ENCODE results near the gene GLIS1. TPM values are rescaled to one million over a fixed set of nuclear protein-coding genes. Genes with fewer than 3 reads are reported as not detected.

The GLIS1 gene
- total and polyA plus RNA-seq, 10 of the 15 experiments (the other 5 are each of a cell fraction or from before 2014, with no cell fraction given) = not detected

DNA sequence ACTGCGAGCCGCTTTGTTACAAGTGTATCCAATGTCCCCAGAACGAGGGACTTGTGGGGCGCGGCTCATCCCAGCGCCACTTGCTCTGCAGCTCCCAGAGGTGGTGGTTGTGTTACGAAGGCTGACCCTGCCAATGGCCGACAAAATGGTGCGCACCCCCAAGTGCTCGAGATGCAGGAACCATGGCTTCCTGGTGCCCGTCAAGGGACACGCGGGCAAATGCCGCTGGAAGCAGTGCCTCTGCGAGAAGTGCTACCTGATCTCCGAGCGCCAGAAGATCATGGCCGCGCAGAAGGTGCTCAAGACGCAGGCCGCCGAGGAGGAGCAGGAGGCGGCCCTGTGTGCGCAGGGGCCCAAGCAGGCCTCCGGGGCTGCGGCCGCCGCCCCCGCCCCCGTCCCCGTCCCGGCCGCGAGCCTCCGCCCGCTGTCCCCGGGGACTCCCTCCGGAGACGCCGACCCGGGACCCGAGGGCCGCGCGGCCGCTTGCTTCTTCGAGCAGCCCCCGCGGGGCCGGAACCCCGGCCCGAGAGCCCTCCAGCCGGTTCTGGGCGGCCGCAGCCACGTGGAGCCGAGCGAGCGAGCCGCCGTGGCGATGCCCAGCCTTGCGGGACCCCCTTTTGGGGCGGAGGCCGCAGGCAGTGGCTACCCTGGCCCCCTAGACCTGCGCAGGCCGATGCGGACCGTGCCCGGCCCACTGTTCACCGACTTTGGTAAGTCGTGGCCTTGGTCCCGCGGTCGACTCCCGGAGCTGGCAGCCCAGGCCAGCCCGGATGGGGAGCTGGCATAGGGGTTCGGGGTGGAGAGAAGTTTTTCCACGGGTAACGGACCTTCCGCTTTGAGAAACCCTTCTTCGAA lies 279.4 kb downstream of the GLIS1 start, which contains the start of gene DMRTB1:
DMRTB1 (plus strand) TSS at position 79 of the 855 bp plus-strand sequence; CDS start at position 134, 55 bp downstream.
- Histone ChIP-seq H3K4me1 (ENCODE audit: control insufficient read depth, insufficient read depth, low read length) (no peaks in the 10 kb centered on the region), H3K4me3 (no peak within 1 kb of the TSS), H3K27ac (ENCODE audit: control insufficient read depth, insufficient read depth) (no peak within 1 kb of the TSS), H2AFZ (ENCODE audit: control insufficient read depth, low read depth, low read length) (no peak within 1 kb of the TSS), H3K27me3 (replicated peaks in 1 of 2; ENCODE audit: control insufficient read depth in 2 of 2, insufficient read depth in 2 of 2, low read length in 1 of 2) (no peaks in the 10 kb centered on the region), H3K36me3 (ENCODE audit: control insufficient read depth in 2 of 2, insufficient read depth in 2 of 2, low read length in 1 of 2) (no peaks in the 10 kb centered on the region), H3K9me3 (replicated peaks; ENCODE audit: control insufficient read depth, insufficient read depth, low read length) (no peaks in the 10 kb centered on the region), H3K4me2 (ENCODE audit: control insufficient read depth, insufficient read depth) (no peak within 1 kb of the TSS), H3K79me2 (ENCODE audit: control insufficient read depth, insufficient read depth, low read length) (no peaks in the 10 kb centered on the region), H3K9ac (ENCODE audit: control insufficient read depth, insufficient read depth, low read length) (no peak within 1 kb of the TSS), H4K20me1 (ENCODE audit: control insufficient read depth, insufficient read depth) (no peaks in the 10 kb centered on the region)
- BruUV-seq (replicated peaks) = no TSS peak
- ChIA-PET SMC1A (ENCODE audit: uncharacterized antibody, unreplicated experiment) (no interaction called here), POLR2A (no interaction called here), CTCF (interaction anchor here (1.1 kb wide), 1 partner anchor 10 kb away, joined by 3 read pairs; no protein-coding TSS in a partner anchor), RAD21 (ENCODE audit: unreplicated experiment) (no interaction called here)
- WGBS (ENCODE audit: insufficient coverage, insufficient replicate concordance, low lambda C conversion rate, missing lambda C conversion rate) = 84% methylated on average over 53 of the region's 82 CpGs
- TF ChIP-seq STAT3 (IDR thresholded peaks at IDR 0.05; ENCODE audit: low read depth, low read length) = no peak
- TF ChIP-seq, protein P1, sequence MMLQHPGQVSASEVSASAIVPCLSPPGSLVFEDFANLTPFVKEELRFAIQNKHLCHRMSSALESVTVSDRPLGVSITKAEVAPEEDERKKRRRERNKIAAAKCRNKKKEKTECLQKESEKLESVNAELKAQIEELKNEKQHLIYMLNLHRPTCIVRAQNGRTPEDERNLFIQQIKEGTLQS (IDR thresholded peaks at IDR 0.05; ENCODE audit: borderline replicate concordance, extremely low read depth, low read depth, low read length) = no peak
- TF ChIP-seq TCF12 (IDR thresholded peaks at IDR 0.05; ENCODE audit: low read depth, low read length) = no peak
- TF ChIP-seq, protein P2, sequence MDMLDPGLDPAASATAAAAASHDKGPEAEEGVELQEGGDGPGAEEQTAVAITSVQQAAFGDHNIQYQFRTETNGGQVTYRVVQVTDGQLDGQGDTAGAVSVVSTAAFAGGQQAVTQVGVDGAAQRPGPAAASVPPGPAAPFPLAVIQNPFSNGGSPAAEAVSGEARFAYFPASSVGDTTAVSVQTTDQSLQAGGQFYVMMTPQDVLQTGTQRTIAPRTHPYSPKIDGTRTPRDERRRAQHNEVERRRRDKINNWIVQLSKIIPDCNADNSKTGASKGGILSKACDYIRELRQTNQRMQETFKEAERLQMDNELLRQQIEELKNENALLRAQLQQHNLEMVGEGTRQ (IDR thresholded peaks at IDR 0.05; ENCODE audit: borderline replicate concordance, low read depth, low read length) = no peak
- TF ChIP-seq HDGF (IDR thresholded peaks at IDR 0.05) = no peak
- no peak for TF ChIP-seq LARP7 (IDR thresholded peaks at IDR 0.05)
- TF ChIP-seq, protein P3, sequence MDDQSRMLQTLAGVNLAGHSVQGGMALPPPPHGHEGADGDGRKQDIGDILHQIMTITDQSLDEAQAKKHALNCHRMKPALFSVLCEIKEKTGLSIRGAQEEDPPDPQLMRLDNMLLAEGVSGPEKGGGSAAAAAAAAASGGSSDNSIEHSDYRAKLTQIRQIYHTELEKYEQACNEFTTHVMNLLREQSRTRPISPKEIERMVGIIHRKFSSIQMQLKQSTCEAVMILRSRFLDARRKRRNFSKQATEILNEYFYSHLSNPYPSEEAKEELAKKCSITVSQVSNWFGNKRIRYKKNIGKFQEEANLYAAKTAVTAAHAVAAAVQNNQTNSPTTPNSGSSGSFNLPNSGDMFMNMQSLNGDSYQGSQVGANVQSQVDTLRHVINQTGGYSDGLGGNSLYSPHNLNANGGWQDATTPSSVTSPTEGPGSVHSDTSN (IDR thresholded peaks at IDR 0.05; ENCODE audit: insufficient replicate concordance, low read depth, low read length) = no peak
- TF ChIP-seq, protein P4, sequence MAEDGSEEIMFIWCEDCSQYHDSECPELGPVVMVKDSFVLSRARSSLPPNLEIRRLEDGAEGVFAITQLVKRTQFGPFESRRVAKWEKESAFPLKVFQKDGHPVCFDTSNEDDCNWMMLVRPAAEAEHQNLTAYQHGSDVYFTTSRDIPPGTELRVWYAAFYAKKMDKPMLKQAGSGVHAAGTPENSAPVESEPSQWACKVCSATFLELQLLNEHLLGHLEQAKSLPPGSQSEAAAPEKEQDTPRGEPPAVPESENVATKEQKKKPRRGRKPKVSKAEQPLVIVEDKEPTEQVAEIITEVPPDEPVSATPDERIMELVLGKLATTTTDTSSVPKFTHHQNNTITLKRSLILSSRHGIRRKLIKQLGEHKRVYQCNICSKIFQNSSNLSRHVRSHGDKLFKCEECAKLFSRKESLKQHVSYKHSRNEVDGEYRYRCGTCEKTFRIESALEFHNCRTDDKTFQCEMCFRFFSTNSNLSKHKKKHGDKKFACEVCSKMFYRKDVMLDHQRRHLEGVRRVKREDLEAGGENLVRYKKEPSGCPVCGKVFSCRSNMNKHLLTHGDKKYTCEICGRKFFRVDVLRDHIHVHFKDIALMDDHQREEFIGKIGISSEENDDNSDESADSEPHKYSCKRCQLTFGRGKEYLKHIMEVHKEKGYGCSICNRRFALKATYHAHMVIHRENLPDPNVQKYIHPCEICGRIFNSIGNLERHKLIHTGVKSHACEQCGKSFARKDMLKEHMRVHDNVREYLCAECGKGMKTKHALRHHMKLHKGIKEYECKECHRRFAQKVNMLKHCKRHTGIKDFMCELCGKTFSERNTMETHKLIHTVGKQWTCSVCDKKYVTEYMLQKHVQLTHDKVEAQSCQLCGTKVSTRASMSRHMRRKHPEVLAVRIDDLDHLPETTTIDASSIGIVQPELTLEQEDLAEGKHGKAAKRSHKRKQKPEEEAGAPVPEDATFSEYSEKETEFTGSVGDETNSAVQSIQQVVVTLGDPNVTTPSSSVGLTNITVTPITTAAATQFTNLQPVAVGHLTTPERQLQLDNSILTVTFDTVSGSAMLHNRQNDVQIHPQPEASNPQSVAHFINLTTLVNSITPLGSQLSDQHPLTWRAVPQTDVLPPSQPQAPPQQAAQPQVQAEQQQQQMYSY (CRISPR knock-in tag; IDR thresholded peaks at IDR 0.05) = no peak
- intact Hi-C loops (cut with micrococcal nuclease; ENCODE audit: unreplicated experiment) = no loop called here
- no peak for ATAC-seq
- in situ Hi-C loops (cut with MboI) = no loop called here
- no peak for DNase-seq (ENCODE audit: low read depth, low spot score)
- FAIRE-seq = no peak

All from GM12878 (cell line).